ENCODE data around the gene PIK3R3.

GRCh38 chr1:46099215-46099614 lies 33.2 kb downstream of the PIK3R3 start:
- TF ChIP-seq CTCF (IDR thresholded peaks at IDR 0.05) (no peak), POLR2A (IDR thresholded peaks at IDR 0.05) (no peak)
